OCI-LY3 (cell line): Measurements from ENCODE around the gene DNM1.

Source experiments
- CTCF ChIP-seq: fragments of 200-600, 300-600 bp; sonication (generic); IDR thresholded peaks from 2 replicates; pipeline ENCODE4 v1.5.1; 2014; ENCODE audit warnings: antibody characterized with exemption, low read length, low read depth
- EZH2phosphoT487 ChIP-seq: fragments of 200-600 bp; shearing (Covaris generic); IDR thresholded peaks from 2 replicates; pipeline ENCODE4 v1.6.1; 2018; ENCODE audit warnings: antibody characterized with exemption, mixed run types, low read depth

- no peak for TF ChIP-seq CTCF
- TF ChIP-seq EZH2phosphoT487, result no peak
Observed at GRCh38 chr9:128257086-128257825, 54.1 kb downstream of the DNM1 start.
